NOMO-1 treated with dmso at 0.1 percent for 144 hours (cell line): ENCODE measurements around the gene PCNA.
A peak's percentile ranks its signal among the peaks of the same experiment; 100 is the strongest.

Experiments used
- DNase-seq: peaks from one replicate; lab custom pipeline; 2025; ENCODE audit not compliant: unreplicated experiment; lab: John Stamatoyannopoulos, UW

Gene PCNA

DNA sequence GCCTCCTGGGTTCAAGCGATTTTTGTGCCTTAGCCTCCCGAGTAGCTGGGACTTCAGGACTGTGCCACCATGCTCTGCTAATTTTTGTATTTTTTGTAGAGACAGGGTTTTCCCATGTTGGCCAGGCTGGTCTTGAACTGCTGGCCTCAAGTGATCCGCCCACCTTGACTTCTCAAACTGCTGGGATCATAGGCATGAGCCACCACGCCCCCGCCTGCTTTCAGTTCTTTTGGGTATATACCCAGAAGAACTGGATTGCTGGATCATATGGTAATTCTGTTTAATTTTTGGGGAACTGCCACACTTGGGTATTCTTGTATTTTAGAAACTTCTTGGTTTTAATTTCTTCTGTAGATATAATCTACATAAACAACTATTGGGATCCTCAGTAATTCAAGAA is 24.1 kb upstream of the PCNA start:
- DNase-seq: no peak

DNA sequence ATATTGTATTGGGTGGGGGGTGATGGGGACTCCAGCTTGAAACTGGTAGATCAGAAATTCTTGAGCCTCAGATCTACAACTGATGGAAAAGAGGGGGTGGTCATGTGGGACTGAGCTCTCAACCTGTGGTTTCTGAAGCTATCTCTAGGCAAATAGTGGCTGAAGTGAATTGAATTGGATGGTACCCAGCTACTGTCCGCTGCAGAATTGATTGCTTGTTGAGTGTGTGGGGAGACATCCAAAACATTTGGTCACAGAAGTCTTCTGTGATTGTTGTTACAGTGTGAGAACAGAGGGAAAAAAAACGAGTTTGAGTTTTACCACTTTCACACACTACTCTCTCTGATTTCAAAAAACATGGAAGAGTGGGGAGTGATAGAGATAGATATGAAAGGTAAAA is 21.9 kb upstream of the PCNA start:
- no peak for DNase-seq

DNA sequence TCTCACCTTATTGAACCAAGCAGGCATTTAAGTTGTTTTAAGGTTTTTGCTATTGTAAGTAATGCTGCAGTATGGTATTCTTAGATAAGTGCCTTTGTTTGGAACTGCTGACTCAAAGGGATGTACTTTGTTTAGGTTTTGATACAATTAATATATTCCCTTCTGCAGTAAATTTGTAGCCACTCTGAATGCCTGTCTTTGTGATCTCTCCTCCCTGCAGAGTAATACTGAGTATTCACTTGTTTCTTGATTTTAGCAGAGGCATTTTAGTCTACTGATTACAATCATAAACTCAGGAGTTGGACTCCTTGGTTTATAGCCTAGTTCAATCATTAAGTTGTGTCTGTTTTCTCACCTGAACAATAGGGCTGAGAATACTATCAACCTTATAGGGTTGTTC is 20.4 kb upstream of the PCNA start:
- DNase-seq: no peak

DNA sequence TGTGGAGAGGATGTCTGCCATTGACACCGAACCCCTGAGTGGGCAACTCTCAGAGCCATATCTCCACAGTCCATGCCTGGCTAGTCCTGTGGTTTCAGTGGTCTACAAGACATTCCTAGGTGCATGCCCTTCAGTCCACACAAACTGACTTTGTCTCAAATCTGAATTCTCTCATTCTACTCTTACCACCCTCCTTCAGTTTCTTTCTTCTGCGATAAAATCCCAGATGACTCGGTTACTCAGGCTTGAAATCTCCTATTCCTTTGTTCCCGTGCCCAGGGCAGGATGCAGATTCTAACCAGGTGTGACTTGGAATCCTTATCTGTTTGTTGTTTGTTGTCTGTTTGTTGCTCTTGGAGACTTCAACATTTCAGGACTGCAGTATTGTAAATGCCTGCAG is 16.3 kb upstream of the PCNA start:
- no peak for DNase-seq

DNA sequence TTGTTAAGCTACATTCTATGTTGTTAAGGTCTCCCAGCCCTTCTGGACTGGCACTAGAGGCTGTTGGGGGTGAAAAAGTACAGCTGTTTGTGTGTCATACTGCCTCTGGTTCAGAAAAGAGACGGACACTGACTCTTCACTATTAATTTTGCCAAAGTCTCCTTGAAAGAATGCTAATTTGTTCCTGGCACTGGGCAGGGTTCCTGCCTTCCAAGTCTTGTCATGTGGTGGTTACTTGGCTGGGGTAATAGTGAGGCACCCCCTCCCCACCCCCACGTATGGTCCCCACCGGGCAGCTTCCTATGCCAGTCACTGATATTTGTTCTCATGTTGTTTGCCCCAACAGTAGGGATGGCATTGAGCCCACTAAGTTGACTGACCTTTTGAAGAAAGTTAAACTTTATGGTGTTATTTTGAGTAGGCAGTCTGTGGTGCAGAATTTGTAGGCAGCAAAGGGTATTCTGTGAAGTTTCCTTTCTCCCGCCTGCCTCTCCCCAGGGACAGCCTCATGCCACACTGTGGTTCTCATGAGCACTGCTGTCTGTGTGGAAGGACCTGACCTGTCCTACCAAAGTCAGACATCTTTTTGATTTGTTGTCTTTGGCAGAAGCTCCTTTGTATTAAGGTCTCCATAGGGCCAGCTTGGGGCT is 15.7 kb upstream of the PCNA start:
- no peak for DNase-seq

DNA sequence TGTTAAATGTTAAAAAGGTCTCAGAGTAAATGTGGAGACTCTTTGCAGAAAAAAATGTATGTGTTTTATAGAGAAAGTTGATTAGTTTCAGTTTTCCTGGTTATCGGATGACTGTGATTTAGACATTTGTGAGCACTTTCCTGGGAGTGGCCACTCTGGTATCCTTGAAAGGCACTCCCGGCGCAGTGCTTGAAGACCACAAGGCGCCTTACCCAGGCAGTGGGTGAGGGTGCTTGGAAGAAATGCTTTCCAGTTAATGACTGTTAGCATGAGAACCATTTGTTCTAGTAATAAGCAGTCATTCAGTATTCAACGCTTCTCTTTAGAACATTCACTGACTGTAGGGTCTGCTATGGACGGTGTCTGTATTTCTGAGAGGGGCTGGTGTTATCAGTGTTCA is 14.2 kb upstream of the PCNA start:
- DNase-seq: no peak

DNA sequence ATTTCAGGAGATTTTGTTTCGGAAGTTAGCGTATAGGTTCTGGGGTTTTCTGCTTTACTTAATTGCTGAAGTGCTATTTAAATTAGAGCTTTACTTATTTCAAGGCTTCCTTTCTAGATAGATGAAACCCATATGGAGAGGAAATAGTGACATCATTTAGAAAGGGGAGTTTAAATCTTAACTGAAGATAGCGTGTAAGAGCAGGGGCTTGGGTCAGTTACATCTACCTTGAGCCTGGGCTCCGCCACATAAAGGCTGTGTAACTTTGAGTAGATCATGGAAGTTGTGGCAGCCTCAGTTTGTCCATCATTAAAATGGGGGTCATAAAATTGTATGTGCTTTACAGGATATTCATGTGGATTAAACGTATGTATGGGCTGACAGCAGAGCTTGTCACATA is 11.7 kb upstream of the PCNA start:
- DNase-seq: no peak

DNA sequence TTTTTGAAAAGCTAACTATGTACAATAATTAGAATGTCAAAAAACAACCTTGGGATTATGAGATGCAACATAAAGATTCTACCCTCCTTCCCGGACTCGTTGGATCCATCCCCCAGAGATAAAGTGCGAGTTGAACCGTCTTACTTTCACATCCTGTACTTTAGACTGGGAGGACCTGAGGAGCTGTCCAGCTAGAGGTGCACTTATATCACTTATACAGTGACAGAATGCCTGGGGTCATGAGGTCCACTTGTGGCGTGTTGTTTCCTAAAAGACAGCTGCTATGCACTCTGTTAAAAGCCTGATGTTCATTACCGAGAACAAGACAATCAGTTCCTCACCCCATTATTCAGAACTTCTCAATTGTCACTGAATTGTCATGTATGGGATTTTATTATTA is 9.1 kb upstream of the PCNA start:
- no peak for DNase-seq

DNA sequence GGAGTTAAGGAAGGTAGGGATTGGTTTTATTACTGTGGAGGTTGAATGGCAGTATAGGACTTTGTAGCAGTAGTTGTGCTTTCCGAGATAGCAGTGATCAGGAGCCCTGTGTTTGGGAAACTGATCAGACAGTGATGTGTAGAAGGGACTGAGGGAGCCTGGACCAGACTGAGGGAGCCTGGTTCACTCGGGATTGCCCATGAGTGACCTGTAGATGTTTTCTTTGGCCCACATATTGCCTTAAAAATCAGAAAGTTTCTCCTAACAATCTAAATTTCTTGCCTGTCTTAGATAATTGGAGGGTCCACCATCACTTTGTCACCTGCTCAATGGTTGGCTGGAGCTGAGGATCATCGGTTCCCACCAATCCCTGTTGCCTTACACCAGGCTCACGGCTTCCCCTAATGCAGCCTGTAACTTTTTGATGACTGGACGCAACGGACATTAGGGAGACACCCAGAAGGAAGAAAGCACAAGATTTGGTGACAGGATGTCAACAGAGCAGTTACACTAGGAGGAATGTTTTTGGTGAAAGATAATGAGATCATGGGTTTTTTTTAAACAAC is 8.2 kb upstream of the PCNA start:
- no peak for DNase-seq

DNA sequence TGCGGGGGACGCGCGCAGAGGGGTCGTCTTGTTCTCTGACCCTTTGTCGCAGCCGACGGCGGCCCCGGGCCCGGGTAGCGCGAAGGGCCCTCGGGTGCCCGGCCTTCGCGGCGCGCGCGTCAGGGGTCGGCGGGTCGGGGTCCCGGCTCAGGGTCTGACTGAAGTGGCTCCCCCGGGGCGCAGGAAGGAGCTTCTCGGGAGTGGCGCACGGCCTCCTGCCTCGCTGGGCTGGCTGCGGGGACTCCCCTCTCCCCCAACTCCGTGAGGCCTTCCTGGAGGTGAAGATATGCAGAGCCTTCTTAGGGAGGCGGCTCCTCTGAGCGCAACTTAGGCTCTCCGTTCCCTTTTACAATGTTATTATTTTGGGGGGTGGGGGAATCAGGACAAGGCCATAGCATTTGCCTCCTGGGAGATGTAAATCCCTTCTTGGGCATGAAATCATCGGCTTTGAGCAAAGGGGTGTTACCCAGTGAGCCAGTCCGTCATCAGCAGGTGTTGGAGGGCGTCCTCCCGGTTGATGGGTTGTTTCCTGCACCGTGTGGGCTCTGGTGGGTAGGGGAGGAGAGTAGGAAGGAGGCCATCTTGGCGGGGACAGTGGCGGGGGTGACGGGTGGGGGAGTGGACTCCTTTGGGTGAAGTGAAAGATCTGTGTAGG is 7.6 kb upstream of the PCNA start:
- peak; percentile 13 for DNase-seq

DNA sequence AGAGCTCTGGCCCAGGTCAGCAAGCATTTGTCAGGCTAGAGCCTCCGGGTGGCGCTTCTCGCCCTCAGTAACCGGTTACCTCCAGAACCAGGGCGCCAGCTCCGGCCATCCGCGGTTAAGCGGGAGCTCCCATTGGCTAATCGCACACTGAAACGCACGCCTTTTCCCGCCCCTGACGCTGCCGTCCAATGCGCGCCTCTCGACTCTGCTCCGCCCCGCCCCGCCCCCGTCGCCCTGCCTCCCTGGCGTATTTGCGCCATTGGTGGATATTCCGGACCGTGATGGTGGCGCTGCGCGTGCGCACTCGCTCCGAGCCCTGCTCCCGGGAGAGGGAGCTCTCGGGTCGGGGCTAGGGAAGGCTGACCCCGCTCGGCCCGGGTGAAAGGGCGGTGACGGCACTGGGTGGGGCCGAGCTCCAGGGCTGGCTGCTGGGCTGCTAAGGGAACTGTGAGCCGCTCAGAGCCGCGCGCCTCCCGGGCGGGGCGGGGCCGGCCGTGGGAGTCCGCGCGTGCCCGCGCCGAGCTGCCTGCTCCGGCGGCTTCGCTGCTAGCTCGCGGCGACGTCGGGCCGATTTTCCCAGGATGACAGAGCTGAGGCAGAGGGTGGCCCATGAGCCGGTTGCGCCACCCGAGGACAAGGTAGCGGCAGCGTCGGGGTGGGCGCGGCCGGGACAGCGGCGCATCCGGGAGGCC is 6.9 kb upstream of the PCNA start, which contains the start of gene CDS2:
CDS2 (plus strand) TSS at position 497 of the 692 bp plus-strand sequence; CDS start at position 582, 85 bp downstream.
- peak; percentile 98 for DNase-seq

DNA sequence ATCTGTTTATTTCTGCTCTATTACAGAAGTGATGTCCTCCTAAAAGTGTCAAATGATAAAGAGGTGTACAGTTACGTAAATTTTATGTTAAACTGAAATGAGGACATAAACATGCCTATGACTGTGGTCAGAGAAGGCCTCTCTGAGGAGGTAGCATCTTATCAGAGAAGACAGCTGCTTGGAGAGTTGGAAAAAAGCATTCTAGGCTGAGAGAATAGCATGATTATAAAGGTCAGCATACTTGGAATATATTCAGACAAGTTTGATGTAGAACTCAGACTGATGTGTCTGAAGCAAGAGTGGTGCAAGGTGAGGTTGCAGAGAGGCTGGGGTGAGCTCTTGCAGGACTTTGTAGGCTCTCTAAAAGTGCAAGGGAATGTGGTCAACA is 3.1 kb upstream of the PCNA start:
- DNase-seq: no peak

DNA sequence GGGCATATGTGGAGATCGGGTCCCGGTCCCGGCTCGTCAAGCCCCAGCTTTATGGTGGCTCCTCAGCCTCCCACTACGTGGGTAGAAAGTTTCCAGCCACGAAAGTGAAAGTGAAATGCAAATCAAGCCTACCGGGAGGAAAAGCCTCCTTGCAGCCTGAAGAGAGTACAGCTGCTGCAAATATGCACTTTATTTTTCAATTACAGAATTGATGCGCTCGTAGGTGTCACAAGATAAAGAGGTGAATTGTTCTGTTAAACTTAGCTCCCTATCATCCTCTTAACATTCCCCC is 373 bp upstream of the PCNA start:
- DNase-seq: no peak

DNA sequence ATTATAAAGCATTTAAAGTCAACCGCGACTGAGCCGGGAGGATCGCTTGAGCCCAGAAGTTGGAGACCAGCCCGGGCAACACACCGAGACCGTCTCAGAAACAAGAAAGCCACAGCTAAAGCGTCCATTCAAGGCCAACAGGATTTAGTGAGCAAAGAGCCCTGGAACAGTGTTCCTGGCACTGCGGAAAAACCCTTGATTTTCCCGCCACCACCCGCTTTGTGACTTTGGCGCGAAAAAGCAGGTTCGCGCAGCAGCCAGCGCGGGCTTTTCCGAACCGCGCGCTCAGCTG is 669 bp downstream of the PCNA start:
- no peak for DNase-seq

DNA sequence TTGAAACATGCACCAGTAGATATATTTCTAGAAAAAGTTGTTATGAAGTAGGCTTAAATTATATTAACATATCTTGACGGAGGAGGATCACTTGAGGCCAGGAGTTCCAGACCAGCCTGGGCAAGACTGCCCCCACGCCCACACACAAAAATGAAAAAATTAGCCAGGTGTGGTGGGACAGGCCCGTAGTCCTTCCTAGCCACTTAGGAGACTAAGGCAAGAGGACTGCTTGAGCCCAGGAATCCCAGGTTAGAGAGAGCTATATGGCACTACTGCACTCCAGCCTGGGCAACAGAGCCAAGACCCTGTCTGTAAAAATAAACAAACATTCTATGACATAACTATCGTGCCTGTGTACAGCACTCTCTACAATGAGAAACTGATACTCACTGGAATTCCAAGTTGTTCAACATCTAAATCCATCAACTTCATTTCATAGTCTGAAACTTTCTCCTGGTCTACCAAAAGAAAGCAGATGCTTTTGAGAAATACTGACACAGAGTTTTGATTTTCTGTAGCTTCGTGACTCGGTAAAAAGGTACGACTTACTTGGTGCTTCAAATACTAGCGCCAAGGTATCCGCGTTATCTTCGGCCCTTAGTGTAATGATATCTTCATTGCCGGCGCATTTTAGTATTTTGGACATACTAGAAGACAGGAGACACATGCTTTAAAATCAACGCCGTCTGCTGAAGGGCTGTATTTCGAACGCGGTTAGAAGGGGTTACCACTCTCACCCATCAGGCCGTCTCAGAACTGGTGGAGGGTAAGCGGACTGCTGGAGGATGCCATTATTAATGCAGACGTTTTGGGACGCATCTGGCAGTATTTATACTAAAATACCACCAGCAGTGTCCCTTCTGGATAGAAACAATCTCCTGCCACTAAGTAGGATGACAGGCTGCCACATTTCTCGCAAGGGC is 1.3 kb downstream of the PCNA start:
- DNase-seq: no peak

DNA sequence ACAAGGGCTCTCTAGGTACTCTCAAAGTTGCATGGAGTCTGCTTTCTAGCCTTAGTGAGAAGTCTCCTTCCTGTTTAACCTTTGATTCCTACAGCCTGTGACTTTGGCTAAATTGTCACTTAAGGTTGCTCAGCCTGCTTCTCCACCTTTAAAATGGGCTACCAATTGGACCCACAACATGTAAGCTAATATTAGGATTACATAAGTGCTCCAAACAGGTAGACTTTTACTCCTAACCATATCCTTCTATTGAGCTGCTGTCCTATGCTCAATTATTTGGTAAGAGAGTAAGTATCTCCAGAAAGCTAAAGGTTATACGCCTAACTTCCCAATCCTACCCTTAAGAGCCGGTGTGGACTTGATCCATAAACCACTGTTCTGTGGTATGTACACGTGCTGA is 2.9 kb downstream of the PCNA start:
- DNase-seq: no peak

DNA sequence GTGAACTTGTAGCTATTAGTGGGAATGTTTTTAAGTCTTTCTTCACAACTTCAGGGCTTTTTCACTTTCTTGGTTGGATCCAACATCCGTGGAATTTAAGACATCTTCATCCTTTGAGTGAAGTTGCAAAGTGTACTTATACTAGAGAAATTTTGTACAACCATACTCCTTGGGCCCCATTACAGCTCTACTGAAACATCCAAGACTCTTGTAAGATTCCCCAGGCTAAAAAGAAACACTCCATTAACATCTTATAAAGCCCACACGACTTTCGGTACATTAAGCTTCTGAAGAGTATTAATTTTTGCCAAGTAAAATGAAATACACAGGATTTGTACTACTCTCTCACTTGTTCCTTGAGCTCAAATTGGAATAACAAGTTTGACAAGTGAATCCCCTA is 5.4 kb downstream of the PCNA start:
- no peak for DNase-seq

DNA sequence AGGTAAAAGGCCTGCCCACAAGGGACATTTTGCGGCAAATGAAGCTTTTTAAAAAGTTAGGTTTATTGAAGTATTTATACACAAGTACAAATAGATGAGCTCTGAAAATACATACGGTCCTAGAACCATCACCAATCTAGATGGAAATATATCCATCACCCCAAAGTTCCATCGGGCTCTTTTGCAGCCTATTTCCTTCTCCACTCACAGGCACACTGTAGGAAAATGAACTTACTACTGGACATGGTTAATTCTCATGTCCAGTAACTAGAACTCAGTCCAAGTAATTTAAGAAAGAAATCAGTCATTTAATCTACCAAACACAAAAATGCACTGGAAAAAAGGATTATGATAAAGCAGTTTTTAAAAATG is 6.2 kb downstream of the PCNA start:
- DNase-seq: no peak

DNA sequence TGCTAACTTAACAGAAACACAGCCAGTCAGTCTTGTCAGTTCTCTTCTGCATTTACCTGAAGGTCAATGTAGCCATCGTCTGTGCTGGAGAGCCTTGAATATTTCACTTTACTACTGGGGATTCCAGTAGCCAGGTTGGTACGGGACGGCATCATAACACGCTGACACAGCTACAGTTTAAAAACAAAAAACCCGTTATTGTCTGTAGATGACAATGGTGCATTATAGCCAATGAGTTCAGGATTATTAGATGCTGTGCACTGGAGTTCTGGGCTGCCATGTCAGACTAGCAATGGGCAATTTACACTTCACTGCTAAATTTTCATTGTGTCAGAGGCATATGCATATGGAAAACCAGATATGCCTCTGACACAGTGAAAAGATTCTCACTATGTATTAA is 10.5 kb downstream of the PCNA start:
- no peak for DNase-seq

DNA sequence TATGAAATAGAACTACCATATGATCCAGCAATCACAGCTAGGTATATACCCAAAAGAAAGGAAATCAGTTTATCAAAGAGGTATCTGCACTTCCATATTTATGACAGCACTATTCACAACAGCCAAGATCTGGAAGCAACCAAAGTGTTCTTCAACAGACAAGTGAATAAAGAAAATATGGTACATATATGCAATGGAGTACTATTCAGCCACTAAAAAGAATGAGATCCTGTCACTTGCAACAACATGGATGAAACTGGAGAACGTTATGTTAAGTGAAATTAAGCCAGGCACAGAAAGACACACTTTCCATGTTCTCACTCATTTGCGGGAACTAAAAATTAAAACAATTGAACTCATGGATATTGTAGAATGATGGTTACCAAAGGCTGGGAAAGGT is 15.3 kb downstream of the PCNA start:
- DNase-seq: no peak

DNA sequence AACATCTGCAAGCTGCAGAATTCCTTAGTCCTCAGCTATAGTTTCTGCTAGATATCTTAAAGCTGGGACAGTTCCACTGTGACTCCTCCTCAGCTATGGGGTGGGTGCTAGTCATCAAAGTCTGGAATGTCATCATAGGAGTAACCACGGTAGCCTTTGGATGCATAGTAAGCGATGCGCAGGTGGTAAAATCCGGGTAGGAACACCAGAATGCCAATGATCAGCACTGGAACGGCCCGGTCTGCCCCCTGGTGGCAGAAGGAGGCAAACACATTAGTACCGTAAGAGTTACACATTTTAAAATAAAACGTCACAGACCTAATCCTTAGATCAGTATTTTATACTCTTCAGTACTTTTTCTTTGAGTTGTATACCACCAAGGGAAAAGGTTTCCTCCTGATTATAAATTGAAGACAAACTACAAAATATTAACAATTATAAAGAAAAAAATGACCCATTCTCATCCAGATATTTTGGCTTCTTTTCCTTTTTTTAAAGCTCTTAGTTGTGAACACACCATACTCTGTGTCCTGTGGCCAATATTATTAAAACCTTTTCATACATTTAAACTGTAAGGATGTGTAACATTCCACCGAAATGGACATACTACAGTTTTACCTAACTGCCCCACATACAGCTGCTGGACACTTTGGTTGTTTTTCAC is 18.9 kb downstream of the PCNA start:
- no peak for DNase-seq
